Measurements from ENCODE around the gene ANKH. TPM values are rescaled to one million over a fixed set of nuclear protein-coding genes. Genes with fewer than 3 reads are reported as not detected.
A peak's percentile ranks its signal among the peaks of the same experiment; 100 is the strongest.

Gene ANKH
- total and polyA plus RNA-seq, 2 of the 13 experiments (the other 11 are each of a cell fraction or from before 2014, with no cell fraction given) = 25.0 to 36.0 TPM

DNA sequence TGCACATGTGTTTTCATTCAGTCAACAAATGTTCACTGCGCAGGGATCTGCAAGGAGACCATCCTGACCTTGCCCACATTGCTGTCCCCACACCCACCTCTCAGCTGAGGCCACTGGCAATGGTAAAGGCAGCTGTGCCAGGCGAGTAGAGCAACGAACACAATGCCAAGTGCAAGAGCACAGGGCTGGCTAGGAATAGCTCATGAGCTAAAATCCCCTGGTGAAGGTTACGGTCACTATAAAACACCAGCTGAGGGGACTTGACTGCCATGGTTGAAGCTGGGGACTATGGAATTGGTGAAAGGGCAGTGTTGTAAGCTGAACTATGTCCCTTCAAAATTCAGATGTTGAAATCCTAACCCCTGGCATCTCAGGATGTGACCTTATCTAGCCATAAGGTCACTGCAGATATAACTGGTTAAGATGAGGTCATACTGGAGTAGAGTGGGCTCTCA, 111.0 kb downstream of the ANKH start (continued):
- TF ChIP-seq ZNF432 (CRISPR knock-in tag; IDR thresholded peaks at IDR 0.05; ENCODE audit: borderline replicate concordance) = no peak
- peak; percentile 79 for TF ChIP-seq SALL1 (CRISPR knock-in tag; IDR thresholded peaks at IDR 0.05)
- no peak for TF ChIP-seq ZNF777 (CRISPR knock-in tag; IDR thresholded peaks at IDR 0.05)
- TF ChIP-seq, protein P1, sequence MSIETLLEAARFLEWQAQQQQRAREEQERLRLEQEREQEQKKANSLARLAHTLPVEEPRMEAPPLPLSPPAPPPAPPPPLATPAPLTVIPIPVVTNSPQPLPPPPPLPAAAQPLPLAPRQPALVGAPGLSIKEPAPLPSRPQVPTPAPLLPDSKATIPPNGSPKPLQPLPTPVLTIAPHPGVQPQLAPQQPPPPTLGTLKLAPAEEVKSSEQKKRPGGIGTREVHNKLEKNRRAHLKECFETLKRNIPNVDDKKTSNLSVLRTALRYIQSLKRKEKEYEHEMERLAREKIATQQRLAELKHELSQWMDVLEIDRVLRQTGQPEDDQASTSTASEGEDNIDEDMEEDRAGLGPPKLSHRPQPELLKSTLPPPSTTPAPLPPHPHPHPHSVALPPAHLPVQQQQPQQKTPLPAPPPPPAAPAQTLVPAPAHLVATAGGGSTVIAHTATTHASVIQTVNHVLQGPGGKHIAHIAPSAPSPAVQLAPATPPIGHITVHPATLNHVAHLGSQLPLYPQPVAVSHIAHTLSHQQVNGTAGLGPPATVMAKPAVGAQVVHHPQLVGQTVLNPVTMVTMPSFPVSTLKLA (IDR thresholded peaks at IDR 0.05) = no peak
- TF ChIP-seq ZFP37 (CRISPR knock-in tag; IDR thresholded peaks at IDR 0.05; ENCODE audit: borderline replicate concordance) = no peak
- no peak; the same call in 1 of the 2 replicates for TF ChIP-seq ZMYM2 (CRISPR knock-in tag; IDR thresholded peaks at IDR 0.05)
- TF ChIP-seq, protein P2, sequence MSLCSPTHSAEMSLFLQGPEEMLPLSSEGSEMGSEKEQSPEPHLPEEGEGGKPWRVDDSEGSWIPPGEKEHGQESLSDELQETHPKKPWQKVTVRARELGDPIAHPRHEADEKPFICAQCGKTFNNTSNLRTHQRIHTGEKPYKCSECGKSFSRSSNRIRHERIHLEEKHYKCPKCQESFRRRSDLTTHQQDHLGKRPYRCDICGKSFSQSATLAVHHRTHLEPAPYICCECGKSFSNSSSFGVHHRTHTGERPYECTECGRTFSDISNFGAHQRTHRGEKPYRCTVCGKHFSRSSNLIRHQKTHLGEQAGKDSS (CRISPR knock-in tag; IDR thresholded peaks at IDR 0.05; ENCODE audit: borderline replicate concordance, low read depth) = no peak
- TF ChIP-seq ZNF333 (CRISPR knock-in tag; IDR thresholded peaks at IDR 0.05; ENCODE audit: borderline replicate concordance) = no peak
- no peak for TF ChIP-seq CHD2 (IDR thresholded peaks at IDR 0.05; ENCODE audit: low read depth, low read length)
- no peak for TF ChIP-seq ZKSCAN5 (CRISPR knock-in tag; IDR thresholded peaks at IDR 0.05)
- no peak for TF ChIP-seq ZNF232 (CRISPR knock-in tag; IDR thresholded peaks at IDR 0.05; ENCODE audit: borderline replicate concordance)
- TF ChIP-seq ZNF136 (CRISPR knock-in tag; IDR thresholded peaks at IDR 0.05; ENCODE audit: low read depth) = no peak
- TF ChIP-seq NR2F6 (IDR thresholded peaks at IDR 0.05) = peak; percentile 94
- peak; percentile 95 for TF ChIP-seq NR2F6 (CRISPR knock-in tag; IDR thresholded peaks at IDR 0.05)
- TF ChIP-seq, protein P3, sequence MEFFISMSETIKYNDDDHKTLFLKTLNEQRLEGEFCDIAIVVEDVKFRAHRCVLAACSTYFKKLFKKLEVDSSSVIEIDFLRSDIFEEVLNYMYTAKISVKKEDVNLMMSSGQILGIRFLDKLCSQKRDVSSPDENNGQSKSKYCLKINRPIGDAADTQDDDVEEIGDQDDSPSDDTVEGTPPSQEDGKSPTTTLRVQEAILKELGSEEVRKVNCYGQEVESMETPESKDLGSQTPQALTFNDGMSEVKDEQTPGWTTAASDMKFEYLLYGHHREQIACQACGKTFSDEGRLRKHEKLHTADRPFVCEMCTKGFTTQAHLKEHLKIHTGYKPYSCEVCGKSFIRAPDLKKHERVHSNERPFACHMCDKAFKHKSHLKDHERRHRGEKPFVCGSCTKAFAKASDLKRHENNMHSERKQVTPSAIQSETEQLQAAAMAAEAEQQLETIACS (CRISPR knock-in tag; IDR thresholded peaks at IDR 0.05) = no peak
- TF ChIP-seq ZNF615 (CRISPR knock-in tag; IDR thresholded peaks at IDR 0.05; ENCODE audit: borderline replicate concordance) = no peak
- TF ChIP-seq ZNF563 (CRISPR knock-in tag; IDR thresholded peaks at IDR 0.05) = no peak
- TF ChIP-seq, protein P4, sequence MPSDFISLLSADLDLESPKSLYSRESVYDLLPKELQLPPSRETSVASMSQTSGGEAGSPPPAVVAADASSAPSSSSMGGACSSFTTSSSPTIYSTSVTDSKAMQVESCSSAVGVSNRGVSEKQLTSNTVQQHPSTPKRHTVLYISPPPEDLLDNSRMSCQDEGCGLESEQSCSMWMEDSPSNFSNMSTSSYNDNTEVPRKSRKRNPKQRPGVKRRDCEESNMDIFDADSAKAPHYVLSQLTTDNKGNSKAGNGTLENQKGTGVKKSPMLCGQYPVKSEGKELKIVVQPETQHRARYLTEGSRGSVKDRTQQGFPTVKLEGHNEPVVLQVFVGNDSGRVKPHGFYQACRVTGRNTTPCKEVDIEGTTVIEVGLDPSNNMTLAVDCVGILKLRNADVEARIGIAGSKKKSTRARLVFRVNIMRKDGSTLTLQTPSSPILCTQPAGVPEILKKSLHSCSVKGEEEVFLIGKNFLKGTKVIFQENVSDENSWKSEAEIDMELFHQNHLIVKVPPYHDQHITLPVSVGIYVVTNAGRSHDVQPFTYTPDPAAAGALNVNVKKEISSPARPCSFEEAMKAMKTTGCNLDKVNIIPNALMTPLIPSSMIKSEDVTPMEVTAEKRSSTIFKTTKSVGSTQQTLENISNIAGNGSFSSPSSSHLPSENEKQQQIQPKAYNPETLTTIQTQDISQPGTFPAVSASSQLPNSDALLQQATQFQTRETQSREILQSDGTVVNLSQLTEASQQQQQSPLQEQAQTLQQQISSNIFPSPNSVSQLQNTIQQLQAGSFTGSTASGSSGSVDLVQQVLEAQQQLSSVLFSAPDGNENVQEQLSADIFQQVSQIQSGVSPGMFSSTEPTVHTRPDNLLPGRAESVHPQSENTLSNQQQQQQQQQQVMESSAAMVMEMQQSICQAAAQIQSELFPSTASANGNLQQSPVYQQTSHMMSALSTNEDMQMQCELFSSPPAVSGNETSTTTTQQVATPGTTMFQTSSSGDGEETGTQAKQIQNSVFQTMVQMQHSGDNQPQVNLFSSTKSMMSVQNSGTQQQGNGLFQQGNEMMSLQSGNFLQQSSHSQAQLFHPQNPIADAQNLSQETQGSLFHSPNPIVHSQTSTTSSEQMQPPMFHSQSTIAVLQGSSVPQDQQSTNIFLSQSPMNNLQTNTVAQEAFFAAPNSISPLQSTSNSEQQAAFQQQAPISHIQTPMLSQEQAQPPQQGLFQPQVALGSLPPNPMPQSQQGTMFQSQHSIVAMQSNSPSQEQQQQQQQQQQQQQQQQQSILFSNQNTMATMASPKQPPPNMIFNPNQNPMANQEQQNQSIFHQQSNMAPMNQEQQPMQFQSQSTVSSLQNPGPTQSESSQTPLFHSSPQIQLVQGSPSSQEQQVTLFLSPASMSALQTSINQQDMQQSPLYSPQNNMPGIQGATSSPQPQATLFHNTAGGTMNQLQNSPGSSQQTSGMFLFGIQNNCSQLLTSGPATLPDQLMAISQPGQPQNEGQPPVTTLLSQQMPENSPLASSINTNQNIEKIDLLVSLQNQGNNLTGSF (CRISPR knock-in tag; IDR thresholded peaks at IDR 0.05) = no peak
- TF ChIP-seq, protein P5, sequence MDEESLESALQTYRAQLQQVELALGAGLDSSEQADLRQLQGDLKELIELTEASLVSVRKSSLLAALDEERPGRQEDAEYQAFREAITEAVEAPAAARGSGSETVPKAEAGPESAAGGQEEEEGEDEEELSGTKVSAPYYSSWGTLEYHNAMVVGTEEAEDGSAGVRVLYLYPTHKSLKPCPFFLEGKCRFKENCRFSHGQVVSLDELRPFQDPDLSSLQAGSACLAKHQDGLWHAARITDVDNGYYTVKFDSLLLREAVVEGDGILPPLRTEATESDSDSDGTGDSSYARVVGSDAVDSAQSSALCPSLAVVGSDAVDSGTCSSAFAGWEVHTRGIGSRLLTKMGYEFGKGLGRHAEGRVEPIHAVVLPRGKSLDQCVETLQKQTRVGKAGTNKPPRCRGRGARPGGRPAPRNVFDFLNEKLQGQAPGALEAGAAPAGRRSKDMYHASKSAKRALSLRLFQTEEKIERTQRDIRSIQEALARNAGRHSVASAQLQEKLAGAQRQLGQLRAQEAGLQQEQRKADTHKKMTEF (CRISPR knock-in tag; IDR thresholded peaks at IDR 0.05) = no peak
- no peak for TF ChIP-seq ZNF724P (CRISPR knock-in tag; IDR thresholded peaks at IDR 0.05; ENCODE audit: borderline replicate concordance)
- peak; percentile 99 for TF ChIP-seq NCOR1 (IDR thresholded peaks at IDR 0.05; ENCODE audit: borderline replicate concordance, low read length)
- peak; percentile 46 for TF ChIP-seq FOXA3 (CRISPR knock-in tag; IDR thresholded peaks at IDR 0.05)
